Upper lobe of left lung (tissue), 6 donors: ENCODE measurements around the gene COG5. TPM values are rescaled to one million over a fixed set of nuclear protein-coding genes. Genes with fewer than 3 reads are reported as not detected.

ENCODE experiments used
- ATAC-seq, 2 donors: fragments of 200-7000 bp; cut with Tn5 transposase; one replicate each; pipeline ENCODE4 v1.9.1; 2022; ENCODE audit warnings: mild to moderate bottlenecking in 2 of 2, moderate library complexity in 2 of 2; ENCODE audit not compliant: low FRiP score in 2 of 2
- DNase-seq, 2 donors: peaks; one replicate each; pipeline ENCODE4 v3.0.0-alpha.2; 2019 to 2020
- H3K27ac ChIP-seq, 4 donors: fragments of 200-600 bp; sonication (generic); one replicate each; pipeline ENCODE4 v1.5.1; 2016 to 2019
- H3K27me3 ChIP-seq, 4 donors: fragments of 200-600 bp; sonication (generic); one replicate each; pipeline ENCODE4 v1.5.1; 2017 to 2019
- H3K36me3 ChIP-seq, 4 donors: fragments of 200-600 bp; sonication (generic); one replicate each; pipeline ENCODE4 v1.5.1; 2016 to 2019
- H3K4me1 ChIP-seq, 4 donors: fragments of 200-600 bp; sonication (generic); one replicate each; pipeline ENCODE4 v1.5.1; 2018 to 2019
- H3K4me3 ChIP-seq, 4 donors: fragments of 200-600 bp; sonication (generic); one replicate each; pipeline ENCODE4 v1.5.1; 2017 to 2019; ENCODE audit warnings: mild to moderate bottlenecking in 2 of 4, moderate library complexity in 1 of 4
- H3K9me3 ChIP-seq, 4 donors: fragments of 200-600 bp; sonication (generic); one replicate each; pipeline ENCODE4 v1.5.1; 2018 to 2019
- CTCF ChIP-seq, 6 experiments: fragments of 450-650 bp in 4 of 6; fragments of 200-600 bp in 2 of 6; sonication (generic) in 2 of 6; IDR thresholded peaks; one replicate each; pipeline ENCODE4 v1.5.1; 2016 to 2019; ENCODE audit warnings: antibody characterized with exemption in 6 of 6
- EP300 ChIP-seq, 4 donors: sonication (generic); formaldehyde crosslinking; IDR thresholded peaks; one replicate each; pipeline ENCODE4 v1.5.1; 2017; ENCODE audit warnings: antibody characterized with exemption in 4 of 4, control low read depth in 2 of 4
- POLR2A ChIP-seq, 4 donors: fragments of 450-650 bp; IDR thresholded peaks; one replicate each; pipeline ENCODE4 v1.5.1; 2016 to 2017; ENCODE audit warnings: antibody characterized with exemption in 4 of 4, mild to moderate bottlenecking in 2 of 4
- POLR2AphosphoS5 ChIP-seq, 2 donors: sonication (generic); formaldehyde crosslinking; IDR thresholded peaks; one replicate each; pipeline ENCODE4 v1.5.1; 2017; ENCODE audit warnings: antibody characterized with exemption in 2 of 2
- WGBS, 2 donors: methylation state at CpG; one replicate each; pipeline ENCODE4 v1.1.5; 2017 to 2018; 5-methylcytosine and 5-hydroxymethylcytosine counted together
- total RNA-seq, 6 donors: library from RNA; depleted of rRNA in 4 of 6; stranded (reverse); fragments of >200 nt in 4 of 6; gene quantifications; one replicate each; pipeline versions ENCODE4 v1.1.0 to v1.2.1, GENCODE V29; 2016 to 2021
- donor health status: DM: no; HTN: no; CAD: no; lungs with moderate emphysema.
- donor health status: DM: no; HTN: yes; CAD: no; lungs with severe emphysema.

Gene COG5
- total RNA-seq, 6 donors from 2014 or later: 31.6 to 88.0 (median 50.5) TPM

- no peak for TF ChIP-seq POLR2AphosphoS5 (IDR thresholded peaks at IDR 0.05)
- no peak for TF ChIP-seq POLR2A (IDR thresholded peaks at IDR 0.05)
- no peak for TF ChIP-seq CTCF (IDR thresholded peaks at IDR 0.05)
- TF ChIP-seq EP300 (IDR thresholded peaks at IDR 0.05): no peak
- Histone ChIP-seq H3K9me3 (no peaks in the 10 kb centered on the region), H3K27me3 (no peaks in the 10 kb centered on the region), H3K27ac (no peak overlapping the region), H3K4me1 (no peaks in the 10 kb centered on the region), H3K36me3 (no peaks in the 10 kb centered on the region), H3K4me3 (no peak overlapping the region)
- no peak for DNase-seq
- no peak for ATAC-seq
- 75 to 90% methylated on average over 2 of the region's 2 CpGs for WGBS, 2 donors
Measured at GRCh38 chr7:107262857-107263256, 300.9 kb downstream of the COG5 start.

GRCh38 chr7:107258737-107259136, 305.0 kb downstream of the COG5 start:
- Histone ChIP-seq H3K9me3 (no peaks in the 10 kb centered on the region), H3K4me1 (no peaks in the 10 kb centered on the region), H3K27me3 (no peaks in the 10 kb centered on the region), H3K27ac (no peak overlapping the region), H3K36me3 (no peaks in the 10 kb centered on the region), H3K4me3 (no peak overlapping the region)
- TF ChIP-seq POLR2A (IDR thresholded peaks at IDR 0.05): no peak
- TF ChIP-seq EP300 (IDR thresholded peaks at IDR 0.05): no peak
- no peak for TF ChIP-seq CTCF (IDR thresholded peaks at IDR 0.05)
- no peak for TF ChIP-seq POLR2AphosphoS5 (IDR thresholded peaks at IDR 0.05)
- ATAC-seq: no peak
- DNase-seq: no peak
- WGBS, 2 donors: 91 to 93% methylated on average over 5 of the region's 5 CpGs

- no peaks in the 10 kb centered on the region for H3K4me1 ChIP-seq
- WGBS, 2 donors: 95 to 96% methylated on average over 4 of the region's 4 CpGs
- no peak overlapping the region for H3K4me3 ChIP-seq
- H3K27me3 ChIP-seq: no peaks in the 10 kb centered on the region
- H3K9me3 ChIP-seq: no peaks in the 10 kb centered on the region
- TF ChIP-seq POLR2A (IDR thresholded peaks at IDR 0.05): no peak
- no peak for TF ChIP-seq CTCF (IDR thresholded peaks at IDR 0.05)
- no peak for TF ChIP-seq POLR2AphosphoS5 (IDR thresholded peaks at IDR 0.05)
- no peak for TF ChIP-seq EP300 (IDR thresholded peaks at IDR 0.05)
- DNase-seq (no peak), ATAC-seq (no peak)
- no peak overlapping the region for H3K27ac ChIP-seq
- no peaks in the 10 kb centered on the region for H3K36me3 ChIP-seq
Measured at GRCh38 chr7:107255602-107256001, 308.1 kb downstream of the COG5 start.

GRCh38 chr7:107254398-107254985, 309.2 kb downstream of the COG5 start:
- Histone ChIP-seq H3K4me3 (no peak overlapping the region), H3K9me3 (no peaks in the 10 kb centered on the region), H3K27me3 (no peaks in the 10 kb centered on the region), H3K36me3 (no peaks in the 10 kb centered on the region), H3K4me1 (no peaks in the 10 kb centered on the region), H3K27ac (no peak overlapping the region)
- DNase-seq (no peak), ATAC-seq (no peak)
- WGBS, 2 donors: 95 to 97% methylated on average over 5 of the region's 5 CpGs
- no peak for TF ChIP-seq POLR2AphosphoS5 (IDR thresholded peaks at IDR 0.05)
- no peak for TF ChIP-seq POLR2A (IDR thresholded peaks at IDR 0.05)
- TF ChIP-seq CTCF (IDR thresholded peaks at IDR 0.05): no peak
- no peak for TF ChIP-seq EP300 (IDR thresholded peaks at IDR 0.05)

- no peaks in the 10 kb centered on the region for H3K36me3 ChIP-seq
- 84 to 86% methylated on average over 3 of the region's 3 CpGs for WGBS, 2 donors
- no peak overlapping the region for H3K4me3 ChIP-seq
- H3K9me3 ChIP-seq: no peaks in the 10 kb centered on the region
- TF ChIP-seq EP300 (IDR thresholded peaks at IDR 0.05): no peak
- no peak for TF ChIP-seq POLR2A (IDR thresholded peaks at IDR 0.05)
- TF ChIP-seq POLR2AphosphoS5 (IDR thresholded peaks at IDR 0.05): no peak
- no peak for TF ChIP-seq CTCF (IDR thresholded peaks at IDR 0.05)
- H3K4me1 ChIP-seq: no peaks in the 10 kb centered on the region
- no peaks in the 10 kb centered on the region for H3K27me3 ChIP-seq
- ATAC-seq (no peak), DNase-seq (no peak)
- H3K27ac ChIP-seq: no peak overlapping the region
Measured at GRCh38 chr7:107253599-107253998, 310.1 kb downstream of the COG5 start.
